GM21723 (cell line): ENCODE measurements around the gene SPTAN1.
A peak's percentile ranks its signal among the peaks of the same experiment; 100 is the strongest.
"Not testable (repeated sequence)": the region's sequence is repeated elsewhere in the genome, so short reads cannot be mapped to it uniquely, and the experiment has no call there.

Experiments
- ATAC-seq: cut with Tn5 transposase; IDR thresholded peaks from one replicate; pipeline ENCODE4 v1.9.1; 2021; ENCODE audit warnings: mild to moderate bottlenecking, moderate library complexity; ENCODE audit not compliant: unreplicated experiment

Gene SPTAN1

GRCh38 chr9:128631636-128632035 is 79.2 kb downstream of the SPTAN1 start:
- ATAC-seq: no peak

GRCh38 chr9:128632066-128632465 is 79.7 kb downstream of the SPTAN1 start:
- ATAC-seq: no peak

- no peak for ATAC-seq
Measured at GRCh38 chr9:128632486-128632885, 80.1 kb downstream of the SPTAN1 start.

GRCh38 chr9:128633057-128633456 is 80.7 kb downstream of the SPTAN1 start:
- no peak for ATAC-seq

GRCh38 chr9:128633601-128634000 is 81.2 kb downstream of the SPTAN1 start:
- no peak for ATAC-seq

GRCh38 chr9:128634111-128634510 is 81.7 kb downstream of the SPTAN1 start:
- no peak for ATAC-seq

GRCh38 chr9:128634651-128635262 is 82.4 kb downstream of the SPTAN1 start:
- no peak for ATAC-seq

- ATAC-seq: no peak
Measured at GRCh38 chr9:128635266-128636023, 83.1 kb downstream of the SPTAN1 start.

- ATAC-seq: no peak
Measured at GRCh38 chr9:128636024-128636390, 83.6 kb downstream of the SPTAN1 start.

GRCh38 chr9:128636556-128637530 is 84.5 kb downstream of the SPTAN1 start:
- no peak for ATAC-seq

GRCh38 chr9:128637656-128638055 is 85.3 kb downstream of the SPTAN1 start:
- ATAC-seq: no peak

- ATAC-seq: no peak
Measured at GRCh38 chr9:128638580-128638979, 86.2 kb downstream of the SPTAN1 start.

GRCh38 chr9:128640603-128641002 is 88.2 kb downstream of the SPTAN1 start:
- ATAC-seq: no peak

- ATAC-seq: no peak
Measured at GRCh38 chr9:128642675-128643245, 90.4 kb downstream of the SPTAN1 start.

GRCh38 chr9:128643519-128644300 is 91.3 kb downstream of the SPTAN1 start:
- ATAC-seq: peak; percentile 54

GRCh38 chr9:128648206-128648605 is 95.8 kb downstream of the SPTAN1 start:
- not testable (repeated sequence) for ATAC-seq

GRCh38 chr9:128651798-128652197 is 99.4 kb downstream of the SPTAN1 start:
- ATAC-seq: no peak

- ATAC-seq: no peak
Measured at GRCh38 chr9:128653908-128654307, 101.5 kb downstream of the SPTAN1 start.

- ATAC-seq: no peak
Measured at GRCh38 chr9:128654481-128654880, 102.1 kb downstream of the SPTAN1 start.
